ENCODE data around the gene DYNLT2B.
A peak's percentile ranks its signal among the peaks of the same experiment; 100 is the strongest.
"Not testable (repeated sequence)": the region's sequence is repeated elsewhere in the genome, so short reads cannot be mapped to it uniquely, and the experiment has no call there.

Gene DYNLT2B

DNA sequence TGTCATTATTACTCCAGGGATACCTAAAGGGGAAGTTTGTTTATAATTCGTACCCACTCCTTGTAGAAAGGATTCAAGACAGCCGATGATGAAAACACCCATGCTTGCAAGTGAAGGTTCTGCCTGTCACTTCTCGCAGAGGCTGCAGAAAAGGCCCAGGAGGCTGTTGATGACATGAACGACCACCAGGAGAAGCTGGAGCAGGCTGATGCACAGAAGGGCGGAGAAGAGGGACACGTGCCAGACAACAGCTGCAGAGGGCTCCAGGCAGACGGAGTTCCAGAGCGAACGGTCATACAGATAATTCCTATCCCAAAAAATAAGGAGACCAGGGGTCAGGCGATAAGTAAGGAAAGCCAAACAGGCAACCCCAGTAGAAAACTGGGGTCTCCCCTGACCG, 5.7 kb upstream of the DYNLT2B start:
- no peak overlapping the region for H3K4me3 ChIP-seq (ENCODE audit: low read depth in 1 of 2, low read length in 2 of 2)
- peaks cover 0 to 6% of the 10 kb centered on the region in 2 donors for H3K27me3 ChIP-seq (ENCODE audit: control insufficient read depth in 1 of 2, insufficient read depth in 2 of 2, low read length in 2 of 2)
- no peaks in the 10 kb centered on the region for H3K36me3 ChIP-seq (ENCODE audit: insufficient read depth, low read length)
- no peak overlapping the region for H3K27ac ChIP-seq (ENCODE audit: low read depth, low read length)
- H3K4me1 ChIP-seq (ENCODE audit: insufficient read depth, low read length), result no peaks in the 10 kb centered on the region
- H3K9ac ChIP-seq (ENCODE audit: low read length), result no peak overlapping the region
- no peaks in the 10 kb centered on the region for H3K9me3 ChIP-seq (ENCODE audit: low read length)

DNA sequence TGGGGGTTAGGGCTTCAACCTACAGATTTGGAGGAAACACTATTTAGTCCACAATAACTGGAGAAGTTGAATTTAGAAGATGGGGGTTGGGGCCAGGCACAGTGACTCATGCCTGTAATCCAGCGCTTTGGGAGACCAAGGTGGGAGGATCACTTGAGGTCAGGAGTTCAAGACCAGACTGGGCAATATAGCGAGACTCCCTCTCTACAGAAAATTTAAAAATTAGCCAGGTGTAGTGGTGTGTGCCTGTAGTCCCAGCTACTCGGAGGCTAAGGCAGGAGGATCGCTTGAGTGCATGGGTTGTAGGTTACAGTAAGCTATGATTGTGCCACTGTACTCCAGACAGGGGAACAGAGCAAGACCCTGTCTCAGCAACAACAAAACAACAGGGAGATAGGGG, 5.0 kb upstream of the DYNLT2B start:
- H3K27me3 ChIP-seq (ENCODE audit: control insufficient read depth in 1 of 2, insufficient read depth in 2 of 2, low read length in 2 of 2), result peaks cover 0 to 6% of the 10 kb centered on the region in 2 donors
- no peak overlapping the region for H3K4me3 ChIP-seq (ENCODE audit: low read depth in 1 of 2, low read length in 2 of 2)
- H3K36me3 ChIP-seq (ENCODE audit: insufficient read depth, low read length), result no peaks in the 10 kb centered on the region
- H3K9ac ChIP-seq (ENCODE audit: low read length), result no peak overlapping the region
- H3K27ac ChIP-seq (ENCODE audit: low read depth, low read length), result no peak overlapping the region
- no peaks in the 10 kb centered on the region for H3K4me1 ChIP-seq (ENCODE audit: insufficient read depth, low read length)
- no peaks in the 10 kb centered on the region for H3K9me3 ChIP-seq (ENCODE audit: low read length)

DNA sequence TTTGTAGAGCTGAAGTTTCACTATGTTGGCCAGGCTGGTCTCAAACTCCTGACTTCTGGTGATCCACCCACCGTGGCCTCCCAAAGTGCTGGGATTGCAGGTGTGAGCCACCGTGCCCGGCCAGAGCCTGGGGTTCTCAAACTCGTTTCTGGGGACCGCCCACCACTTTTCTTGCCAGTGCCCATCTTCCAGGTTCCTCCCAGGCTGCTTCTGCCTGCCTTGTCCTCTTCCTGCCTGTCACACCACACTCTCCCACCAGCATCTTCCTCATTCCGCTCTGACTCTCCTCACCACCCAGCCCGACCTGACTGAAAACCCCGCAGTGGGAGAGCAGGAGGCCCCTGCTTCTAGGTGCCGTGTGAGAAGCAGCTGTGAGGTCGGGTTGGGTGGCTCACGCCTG, 3.1 kb upstream of the DYNLT2B start:
- Histone ChIP-seq H3K9ac (ENCODE audit: low read length) (no peak overlapping the region), H3K4me1 (ENCODE audit: insufficient read depth, low read length) (no peaks in the 10 kb centered on the region), H3K9me3 (ENCODE audit: low read length) (no peaks in the 10 kb centered on the region), H3K4me3 (ENCODE audit: low read depth in 1 of 2, low read length in 2 of 2) (no peak overlapping the region), H3K27ac (ENCODE audit: low read depth, low read length) (no peak overlapping the region), H3K36me3 (ENCODE audit: insufficient read depth, low read length) (no peaks in the 10 kb centered on the region), H3K27me3 (ENCODE audit: control insufficient read depth in 1 of 2, insufficient read depth in 2 of 2, low read length in 2 of 2) (no peaks in the 10 kb centered on the region)

DNA sequence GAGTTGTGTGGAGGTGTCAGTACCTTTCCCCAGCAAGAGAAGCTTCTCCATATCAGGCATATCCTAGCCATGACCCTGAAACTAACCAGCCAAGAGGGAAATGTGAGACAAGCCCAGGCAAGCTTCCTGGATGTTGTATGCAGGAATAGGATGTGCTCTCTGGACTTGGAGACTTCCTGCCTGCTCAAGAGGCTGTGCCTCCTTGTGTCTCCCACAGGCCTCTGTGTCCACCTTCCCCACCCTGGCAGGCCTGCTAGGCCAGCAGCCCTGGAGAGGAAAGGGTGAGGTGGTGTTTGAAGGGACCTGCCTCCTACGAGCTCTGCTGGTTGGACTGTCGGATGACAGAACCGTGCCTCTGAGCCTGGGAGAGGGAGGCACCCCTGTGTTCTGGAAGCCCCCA, 2.1 kb upstream of the DYNLT2B start:
- Histone ChIP-seq H3K4me1 (ENCODE audit: insufficient read depth, low read length) (no peaks in the 10 kb centered on the region), H3K27me3 (ENCODE audit: control insufficient read depth in 1 of 2, insufficient read depth in 2 of 2, low read length in 2 of 2) (no peaks in the 10 kb centered on the region), H3K9me3 (ENCODE audit: low read length) (no peaks in the 10 kb centered on the region), H3K27ac (ENCODE audit: low read depth, low read length) (no peak overlapping the region), H3K36me3 (ENCODE audit: insufficient read depth, low read length) (no peaks in the 10 kb centered on the region), H3K9ac (ENCODE audit: low read length) (no peak overlapping the region), H3K4me3 (ENCODE audit: low read depth in 1 of 2, low read length in 2 of 2) (no peak overlapping the region)

DNA sequence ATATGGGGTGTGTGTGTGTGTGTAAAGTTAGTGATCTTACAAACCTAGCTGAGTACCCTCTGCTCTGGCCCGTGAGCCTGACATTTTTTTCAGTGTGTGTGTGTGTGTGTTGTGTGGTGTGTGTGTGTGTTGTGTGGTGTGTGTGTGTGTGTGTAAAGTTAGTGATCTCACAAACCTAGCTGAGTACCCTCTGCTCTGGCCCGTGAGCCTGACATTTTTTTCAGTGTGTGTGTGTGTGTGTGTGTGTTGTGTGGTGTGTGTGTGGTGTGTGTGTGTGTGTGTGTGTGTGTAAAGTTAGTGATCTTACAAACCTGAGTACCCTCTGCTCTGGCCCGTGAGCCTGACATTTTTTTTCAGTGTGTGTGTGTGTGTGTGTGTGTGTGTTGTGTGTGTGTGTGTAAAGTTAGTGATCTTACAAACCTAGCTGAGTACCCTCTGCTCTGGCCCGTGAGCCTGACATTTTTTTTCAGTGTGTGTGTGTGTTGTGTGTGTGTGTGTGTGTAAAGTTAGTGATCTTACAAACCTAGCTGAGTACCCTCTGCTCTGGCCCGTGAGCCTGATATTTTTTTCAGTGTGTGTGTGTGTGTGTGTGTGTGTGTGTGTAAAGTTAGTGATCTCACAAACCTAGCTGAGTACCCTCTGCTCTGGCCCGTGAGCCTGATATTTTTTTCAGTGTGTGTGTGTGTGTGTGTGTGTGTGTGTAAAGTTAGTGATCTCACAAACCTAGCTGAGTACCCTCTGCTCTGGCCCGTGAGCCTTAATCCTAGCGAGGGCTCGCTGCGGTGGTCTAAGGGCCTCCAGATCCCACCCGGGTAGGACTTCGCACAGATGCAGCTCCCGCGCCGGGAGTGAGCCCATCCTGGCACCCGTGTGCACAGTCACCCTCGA, 997 bp downstream of the DYNLT2B start:
- H3K9me3 ChIP-seq (ENCODE audit: low read length); H3K36me3 ChIP-seq (ENCODE audit: insufficient read depth, low read length); H3K4me1 ChIP-seq (ENCODE audit: insufficient read depth, low read length); H3K27me3 ChIP-seq (ENCODE audit: control insufficient read depth in 1 of 2, insufficient read depth in 2 of 2, low read length in 2 of 2): not testable (repeated sequence)
- H3K4me3 ChIP-seq (ENCODE audit: low read depth in 1 of 2, low read length in 2 of 2), result peak overlapping the region; percentile 70 to 73
- peak overlapping the region; percentile 87 for H3K27ac ChIP-seq (ENCODE audit: low read depth, low read length)
- H3K9ac ChIP-seq (ENCODE audit: low read length), result peak overlapping the region; percentile 38

DNA sequence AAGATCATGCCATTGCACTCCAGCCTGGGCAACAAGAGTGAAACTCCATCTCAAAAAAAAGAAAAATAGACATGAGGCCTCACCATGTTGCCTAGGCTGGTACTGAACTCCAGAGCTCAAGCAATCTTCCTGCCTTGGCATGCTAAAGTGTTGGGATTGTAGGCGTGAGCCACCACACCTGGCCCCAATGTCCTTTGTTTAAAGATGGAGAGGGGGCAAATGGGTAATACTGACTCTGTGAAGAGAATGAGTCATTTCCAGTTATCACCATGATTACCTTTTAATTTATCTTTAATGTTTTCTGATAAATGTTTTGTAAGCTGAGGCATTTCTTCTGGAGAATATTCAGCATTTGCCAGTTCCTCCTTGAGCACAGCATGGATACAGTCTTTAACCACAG, 2.2 kb downstream of the DYNLT2B start:
- no peak overlapping the region for H3K4me3 ChIP-seq (ENCODE audit: low read depth in 1 of 2, low read length in 2 of 2)
- H3K9me3 ChIP-seq (ENCODE audit: low read length), result no peaks in the 10 kb centered on the region
- H3K9ac ChIP-seq (ENCODE audit: low read length), result no peak overlapping the region
- H3K27ac ChIP-seq (ENCODE audit: low read depth, low read length), result no peak overlapping the region
- H3K4me1 ChIP-seq (ENCODE audit: insufficient read depth, low read length), result no peaks in the 10 kb centered on the region
- no peaks in the 10 kb centered on the region for H3K36me3 ChIP-seq (ENCODE audit: insufficient read depth, low read length)
- no peaks in the 10 kb centered on the region for H3K27me3 ChIP-seq (ENCODE audit: control insufficient read depth in 1 of 2, insufficient read depth in 2 of 2, low read length in 2 of 2)

DNA sequence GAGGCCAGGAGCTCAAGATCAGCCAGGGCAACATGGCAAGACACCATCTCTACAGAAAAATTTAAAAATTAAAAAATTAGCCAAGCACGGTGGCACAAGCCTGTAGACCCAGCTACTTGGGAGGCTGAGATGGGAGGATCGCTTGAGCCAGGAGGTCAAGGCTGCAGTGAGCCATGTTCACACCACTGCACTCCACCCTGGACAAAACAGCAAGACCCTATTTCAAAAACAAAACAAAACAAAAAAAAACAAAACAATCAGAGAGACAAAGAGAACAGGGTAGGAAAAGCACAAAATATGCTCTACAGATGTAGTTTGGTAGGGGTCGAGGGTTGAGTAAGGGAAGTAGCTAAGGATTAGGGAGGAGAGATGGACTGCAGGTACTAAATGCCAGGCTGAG, 3.4 kb downstream of the DYNLT2B start:
- Histone ChIP-seq H3K4me3 (ENCODE audit: low read depth in 1 of 2, low read length in 2 of 2) (no peak overlapping the region), H3K36me3 (ENCODE audit: insufficient read depth, low read length) (no peaks in the 10 kb centered on the region)

DNA sequence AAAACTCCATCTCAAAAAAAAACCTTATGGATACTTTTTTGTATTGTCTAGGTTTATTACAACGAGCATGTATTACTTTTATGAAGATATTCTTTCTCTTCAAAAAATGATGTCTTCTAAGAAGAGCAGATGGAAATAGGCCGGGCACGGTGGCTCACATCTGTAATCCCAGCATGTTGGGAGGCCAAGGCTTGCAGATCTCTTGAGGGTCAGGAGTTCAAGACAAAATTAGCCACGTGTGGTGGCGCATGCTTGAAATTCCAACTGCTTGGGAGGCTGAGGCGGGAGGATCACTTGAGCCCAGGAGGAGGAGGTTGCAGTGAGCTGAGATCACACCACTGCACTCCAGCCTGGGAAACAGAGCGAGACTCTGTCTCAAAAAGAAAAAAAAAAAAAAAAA, 4.0 kb downstream of the DYNLT2B start:
- H3K9me3 ChIP-seq (ENCODE audit: low read length); H3K27me3 ChIP-seq (ENCODE audit: control insufficient read depth in 1 of 2, insufficient read depth in 2 of 2, low read length in 2 of 2); H3K36me3 ChIP-seq (ENCODE audit: insufficient read depth, low read length); H3K4me3 ChIP-seq (ENCODE audit: low read depth in 1 of 2, low read length in 2 of 2); H3K9ac ChIP-seq (ENCODE audit: low read length); H3K4me1 ChIP-seq (ENCODE audit: insufficient read depth, low read length); H3K27ac ChIP-seq (ENCODE audit: low read depth, low read length): not testable (repeated sequence)

More for the DNA sequence above, 3.4 kb downstream of the DYNLT2B start:
- H3K27ac ChIP-seq (ENCODE audit: low read depth, low read length), result no peak overlapping the region
- no peak overlapping the region for H3K9ac ChIP-seq (ENCODE audit: low read length)
- H3K9me3 ChIP-seq (ENCODE audit: low read length), result no peaks in the 10 kb centered on the region
- H3K4me1 ChIP-seq (ENCODE audit: insufficient read depth, low read length), result no peaks in the 10 kb centered on the region
- no peaks in the 10 kb centered on the region for H3K27me3 ChIP-seq (ENCODE audit: control insufficient read depth in 1 of 2, insufficient read depth in 2 of 2, low read length in 2 of 2)

DNA sequence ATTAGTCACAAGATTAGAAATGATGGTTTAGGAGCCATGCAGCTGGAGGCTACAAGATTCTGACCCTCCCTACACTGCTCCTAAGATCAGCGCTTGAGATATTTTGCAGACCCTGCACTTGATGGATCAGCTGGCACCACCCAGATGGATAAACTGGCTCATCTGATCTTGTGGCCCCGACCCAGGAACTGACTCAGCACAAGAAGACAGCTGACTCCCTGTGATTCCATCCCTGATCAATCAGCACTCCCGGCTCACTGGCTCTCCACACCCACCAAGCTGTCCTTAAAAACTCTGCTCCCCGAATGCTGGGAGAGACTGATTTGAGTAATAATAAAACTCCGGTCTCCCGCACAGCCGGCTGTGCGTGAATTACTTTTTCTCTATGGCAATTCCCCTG, 15.1 kb downstream of the DYNLT2B start:
- not testable (repeated sequence) for H3K9me3 ChIP-seq (ENCODE audit: low read length); H3K4me3 ChIP-seq (ENCODE audit: low read depth in 1 of 2, low read length in 2 of 2); H3K27ac ChIP-seq (ENCODE audit: low read depth, low read length); H3K27me3 ChIP-seq (ENCODE audit: control insufficient read depth in 1 of 2, insufficient read depth in 2 of 2, low read length in 2 of 2); H3K36me3 ChIP-seq (ENCODE audit: insufficient read depth, low read length); H3K9ac ChIP-seq (ENCODE audit: low read length); H3K4me1 ChIP-seq (ENCODE audit: insufficient read depth, low read length)

DNA sequence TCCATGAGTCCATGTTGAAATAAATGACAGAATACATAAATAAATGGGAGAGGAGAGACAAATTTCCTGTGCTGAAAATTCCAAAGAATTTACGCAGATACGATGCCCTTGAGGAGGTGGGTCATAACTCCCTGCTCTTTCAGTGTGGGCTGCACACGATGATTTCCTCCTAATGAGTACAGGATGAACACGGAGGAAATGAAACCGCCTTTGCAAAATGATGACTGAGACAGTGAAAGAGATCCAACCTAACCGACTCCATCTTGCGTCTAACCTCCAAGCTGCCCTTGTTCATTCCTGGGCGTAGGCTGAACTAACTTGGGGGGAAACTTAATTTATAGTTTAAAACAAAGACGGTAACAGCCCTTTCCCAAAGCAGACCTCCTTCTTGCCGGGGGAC, 15.5 kb downstream of the DYNLT2B start:
- not testable (repeated sequence) for H3K27ac ChIP-seq (ENCODE audit: low read depth, low read length); H3K9ac ChIP-seq (ENCODE audit: low read length); H3K4me3 ChIP-seq (ENCODE audit: low read depth in 1 of 2, low read length in 2 of 2); H3K36me3 ChIP-seq (ENCODE audit: insufficient read depth, low read length); H3K9me3 ChIP-seq (ENCODE audit: low read length); H3K4me1 ChIP-seq (ENCODE audit: insufficient read depth, low read length); H3K27me3 ChIP-seq (ENCODE audit: control insufficient read depth in 1 of 2, insufficient read depth in 2 of 2, low read length in 2 of 2)

DNA sequence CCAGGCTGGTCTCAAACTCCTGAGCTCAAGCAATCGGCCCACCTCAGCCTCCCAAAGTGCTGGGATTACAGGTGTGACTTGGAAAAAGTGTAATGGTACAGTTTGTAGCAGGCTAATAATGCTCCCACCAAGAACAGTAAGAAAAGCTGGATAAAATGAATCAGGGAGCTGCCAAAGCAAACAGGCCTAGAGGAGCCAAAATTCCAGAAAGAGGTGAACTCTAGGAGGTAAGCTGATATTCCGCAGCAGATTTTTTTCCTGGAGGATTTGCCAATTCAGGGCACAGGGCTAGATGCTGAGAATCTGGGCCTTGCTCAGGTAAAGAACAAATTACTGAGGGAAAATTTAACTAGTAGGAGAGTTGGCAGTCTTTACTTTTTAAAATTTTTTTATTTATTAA, 19.5 kb downstream of the DYNLT2B start:
- Histone ChIP-seq H3K4me3 (ENCODE audit: low read depth in 1 of 2, low read length in 2 of 2) (no peak overlapping the region), H3K27me3 (ENCODE audit: control insufficient read depth in 1 of 2, insufficient read depth in 2 of 2, low read length in 2 of 2) (no peaks in the 10 kb centered on the region), H3K9ac (ENCODE audit: low read length) (no peak overlapping the region), H3K27ac (ENCODE audit: low read depth, low read length) (no peak overlapping the region), H3K9me3 (ENCODE audit: low read length) (no peaks in the 10 kb centered on the region), H3K4me1 (ENCODE audit: insufficient read depth, low read length) (no peaks in the 10 kb centered on the region), H3K36me3 (ENCODE audit: insufficient read depth, low read length) (no peaks in the 10 kb centered on the region)

DNA sequence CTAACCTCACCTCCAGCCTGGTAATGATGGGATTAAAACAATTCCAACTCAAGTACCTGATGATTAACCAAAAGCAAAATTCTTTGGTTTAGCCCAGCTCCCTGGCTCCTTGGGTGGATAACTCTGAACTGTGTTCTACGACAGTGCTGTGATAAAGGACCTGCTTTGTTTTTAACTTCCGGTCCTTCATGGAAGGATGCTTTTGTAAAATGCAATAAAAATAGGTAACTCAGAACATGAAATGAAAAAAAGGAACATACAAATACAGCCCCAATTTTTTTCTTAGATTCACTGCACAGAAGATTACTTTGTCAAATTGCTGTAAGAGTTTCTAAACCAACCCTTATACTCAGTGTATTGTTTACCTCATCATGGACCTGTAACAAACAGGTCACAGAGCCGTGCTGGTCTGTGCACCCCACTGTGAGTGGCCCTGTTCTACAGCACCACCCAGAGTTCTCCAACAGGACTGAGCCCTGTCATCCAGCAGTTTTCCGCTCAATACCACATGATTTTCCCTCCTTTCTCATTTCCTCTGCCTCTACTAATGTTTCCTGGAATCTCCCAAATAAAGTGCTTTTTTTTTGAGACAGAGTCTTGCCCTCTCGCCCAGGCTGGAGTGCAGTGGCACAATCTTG, 25.6 kb downstream of the DYNLT2B start:
- Histone ChIP-seq H3K4me1 (ENCODE audit: insufficient read depth, low read length) (no peaks in the 10 kb centered on the region), H3K4me3 (ENCODE audit: low read depth in 1 of 2, low read length in 2 of 2) (no peak overlapping the region), H3K9ac (ENCODE audit: low read length) (no peak overlapping the region), H3K27ac (ENCODE audit: low read depth, low read length) (no peak overlapping the region), H3K27me3 (ENCODE audit: control insufficient read depth in 1 of 2, insufficient read depth in 2 of 2, low read length in 2 of 2) (no peaks in the 10 kb centered on the region), H3K9me3 (ENCODE audit: low read length) (no peaks in the 10 kb centered on the region), H3K36me3 (ENCODE audit: insufficient read depth, low read length) (no peaks in the 10 kb centered on the region)

Measured in muscle layer of colon (tissue), 2 donors.